ENCODE measurements around the gene RPS26. TPM values are rescaled to one million over a fixed set of nuclear protein-coding genes. Genes with fewer than 3 reads are reported as not detected.

Gene RPS26
- total RNA-seq, 6 donors from 2014 or later: 15.3 to 570 (median 150) TPM

GRCh38 chr12:56020423-56021184 is 21.1 kb upstream of the RPS26 start, which contains the start of gene IKZF4:
Gene IKZF4 (plus strand): TSS chr12:56021043. CDS start chr12:56021494, 451 bp downstream.
- ATAC-seq (ENCODE audit: low FRiP score in 2 of 2) (peak; percentile 63 to 69), DNase-seq (peak; percentile 11 to 62)
- peak within 1 kb of the TSS; percentile 23 to 81 (median 62) for H3K27ac ChIP-seq
- peak within 1 kb of the TSS in 3 of 4 donors; percentile 20 to 40 (median 37) for H3K4me3 ChIP-seq
- peaks cover 0 to 6% (median 1%) of the 10 kb centered on the region in 4 donors for H3K36me3 ChIP-seq
- H3K4me1 ChIP-seq: peaks cover 11 to 23% (median 19%) of the 10 kb centered on the region in 4 donors
- no peaks in the 10 kb centered on the region for H3K27me3 ChIP-seq
- TF ChIP-seq EP300 (IDR thresholded peaks at IDR 0.05) (peak in 1 of 4 donors; percentile 16), POLR2A (IDR thresholded peaks at IDR 0.05) (no peak), POLR2AphosphoS5 (IDR thresholded peaks at IDR 0.05) (no peak)
- TF ChIP-seq, protein P1, sequence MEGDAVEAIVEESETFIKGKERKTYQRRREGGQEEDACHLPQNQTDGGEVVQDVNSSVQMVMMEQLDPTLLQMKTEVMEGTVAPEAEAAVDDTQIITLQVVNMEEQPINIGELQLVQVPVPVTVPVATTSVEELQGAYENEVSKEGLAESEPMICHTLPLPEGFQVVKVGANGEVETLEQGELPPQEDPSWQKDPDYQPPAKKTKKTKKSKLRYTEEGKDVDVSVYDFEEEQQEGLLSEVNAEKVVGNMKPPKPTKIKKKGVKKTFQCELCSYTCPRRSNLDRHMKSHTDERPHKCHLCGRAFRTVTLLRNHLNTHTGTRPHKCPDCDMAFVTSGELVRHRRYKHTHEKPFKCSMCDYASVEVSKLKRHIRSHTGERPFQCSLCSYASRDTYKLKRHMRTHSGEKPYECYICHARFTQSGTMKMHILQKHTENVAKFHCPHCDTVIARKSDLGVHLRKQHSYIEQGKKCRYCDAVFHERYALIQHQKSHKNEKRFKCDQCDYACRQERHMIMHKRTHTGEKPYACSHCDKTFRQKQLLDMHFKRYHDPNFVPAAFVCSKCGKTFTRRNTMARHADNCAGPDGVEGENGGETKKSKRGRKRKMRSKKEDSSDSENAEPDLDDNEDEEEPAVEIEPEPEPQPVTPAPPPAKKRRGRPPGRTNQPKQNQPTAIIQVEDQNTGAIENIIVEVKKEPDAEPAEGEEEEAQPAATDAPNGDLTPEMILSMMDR (IDR thresholded peaks at IDR 0.05): no peak
- no peaks in the 10 kb centered on the region for H3K9me3 ChIP-seq
- 27 to 30% methylated on average over 8 to 10 of the region's 10 CpGs for WGBS, 2 donors

DNA sequence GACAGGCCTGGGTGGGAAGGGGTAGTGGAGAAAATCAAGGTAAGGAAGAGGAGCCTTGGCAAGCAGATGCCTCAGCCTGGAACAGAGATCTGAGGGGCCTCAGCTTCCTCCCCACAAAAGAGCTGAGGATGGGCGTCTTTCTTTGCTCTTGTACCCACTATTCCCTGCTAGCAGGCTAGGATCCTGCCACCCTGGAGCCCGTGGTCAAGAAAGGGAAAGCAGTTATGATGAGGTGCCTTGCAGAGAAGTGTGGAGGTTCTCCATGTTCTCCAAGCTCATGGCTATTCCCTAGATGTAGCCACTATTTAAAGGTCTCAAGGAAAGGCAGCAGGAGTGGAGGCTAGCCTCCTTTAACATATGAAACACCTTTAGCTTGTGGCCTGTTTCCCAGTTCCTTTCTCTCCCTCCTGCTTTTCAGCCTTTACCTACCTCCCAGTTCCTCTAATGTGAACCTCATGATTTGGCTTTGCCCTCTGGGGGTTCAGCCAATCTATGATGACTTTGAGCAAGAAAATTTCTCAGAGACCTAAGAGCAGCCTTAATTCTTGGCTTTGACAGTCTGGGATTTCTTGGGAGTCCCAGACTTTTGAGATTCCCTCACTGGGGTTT is 19.7 kb upstream of the RPS26 start:
- no peak for ATAC-seq (ENCODE audit: low FRiP score in 2 of 2)
- peaks cover 0 to 10% (median 2%) of the 10 kb centered on the region in 4 donors for H3K36me3 ChIP-seq
- H3K27me3 ChIP-seq: no peaks in the 10 kb centered on the region
- DNase-seq: no peak
- WGBS, 2 donors: 22 to 45% methylated on average over 2 of the region's 2 CpGs
- no peaks in the 10 kb centered on the region for H3K9me3 ChIP-seq
- H3K4me1 ChIP-seq: peaks cover 11 to 23% (median 19%) of the 10 kb centered on the region in 4 donors
- H3K4me3 ChIP-seq: peak overlapping the region in 2 of 4 donors; percentile 37 to 40
- TF ChIP-seq EP300 (IDR thresholded peaks at IDR 0.05): no peak
- TF ChIP-seq POLR2AphosphoS5 (IDR thresholded peaks at IDR 0.05): no peak
- no peak for TF ChIP-seq POLR2A (IDR thresholded peaks at IDR 0.05)
- TF ChIP-seq, protein P1 (IDR thresholded peaks at IDR 0.05): no peak
- H3K27ac ChIP-seq: peak overlapping the region; percentile 23 to 81 (median 62)

- TF ChIP-seq EP300 (IDR thresholded peaks at IDR 0.05): no peak
- no peak for TF ChIP-seq POLR2AphosphoS5 (IDR thresholded peaks at IDR 0.05)
- TF ChIP-seq POLR2A (IDR thresholded peaks at IDR 0.05): no peak
- TF ChIP-seq, protein P1 (IDR thresholded peaks at IDR 0.05): no peak
- Histone ChIP-seq H3K9me3 (no peaks in the 10 kb centered on the region), H3K4me3 (no peak overlapping the region), H3K4me1 (peaks cover 0 to 8% (median 0%) of the 10 kb centered on the region in 4 donors), H3K27ac (peak overlapping the region in 1 of 4 donors; percentile 36), H3K36me3 (peaks cover 4 to 51% (median 21%) of the 10 kb centered on the region in 4 donors), H3K27me3 (no peaks in the 10 kb centered on the region)
- 62 to 72% methylated on average over 5 of the region's 5 CpGs for WGBS, 2 donors
- no peak for ATAC-seq (ENCODE audit: low FRiP score in 2 of 2)
- DNase-seq: no peak
Measured at GRCh38 chr12:56028511-56029165, 13.1 kb upstream of the RPS26 start.

DNA sequence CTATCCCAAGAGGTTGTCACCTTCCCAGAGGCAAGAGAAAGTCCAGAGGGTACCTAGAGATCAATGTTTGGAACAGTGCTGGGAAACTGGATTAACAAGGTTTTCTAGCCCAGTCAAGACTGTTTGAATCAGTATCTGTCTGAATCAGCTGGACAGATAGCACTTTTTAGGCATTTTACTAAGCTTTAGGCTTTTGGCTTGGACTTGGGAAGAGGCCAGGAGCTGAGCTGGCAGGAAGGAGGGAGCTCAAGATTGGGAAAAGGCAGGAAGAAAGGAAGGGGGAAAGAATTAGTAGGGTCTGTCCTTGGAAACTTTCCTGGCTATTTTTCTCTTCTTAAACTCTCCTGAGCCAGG is 12.6 kb upstream of the RPS26 start:
- H3K4me1 ChIP-seq: peaks cover 0 to 8% (median 0%) of the 10 kb centered on the region in 4 donors
- peak overlapping the region in 1 of 4 donors; percentile 36 for H3K27ac ChIP-seq
- ATAC-seq (ENCODE audit: low FRiP score in 2 of 2) (no peak), DNase-seq (no peak)
- no peak for TF ChIP-seq POLR2A (IDR thresholded peaks at IDR 0.05)
- TF ChIP-seq POLR2AphosphoS5 (IDR thresholded peaks at IDR 0.05): no peak
- TF ChIP-seq, protein P1 (IDR thresholded peaks at IDR 0.05): no peak
- no peak for TF ChIP-seq EP300 (IDR thresholded peaks at IDR 0.05)
- H3K9me3 ChIP-seq: no peaks in the 10 kb centered on the region
- H3K27me3 ChIP-seq: no peaks in the 10 kb centered on the region
- H3K36me3 ChIP-seq: peaks cover 4 to 54% (median 24%) of the 10 kb centered on the region in 4 donors
- no peak overlapping the region for H3K4me3 ChIP-seq

All from upper lobe of left lung (tissue), 6 donors.